GM21619 (cell line): ENCODE data around the gene TNKS1BP1.

ENCODE experiments used
- ATAC-seq: cut with Tn5 transposase; IDR thresholded peaks from one replicate; pipeline ENCODE4 v1.9.1; 2021; ENCODE audit not compliant: unreplicated experiment

Gene TNKS1BP1

DNA sequence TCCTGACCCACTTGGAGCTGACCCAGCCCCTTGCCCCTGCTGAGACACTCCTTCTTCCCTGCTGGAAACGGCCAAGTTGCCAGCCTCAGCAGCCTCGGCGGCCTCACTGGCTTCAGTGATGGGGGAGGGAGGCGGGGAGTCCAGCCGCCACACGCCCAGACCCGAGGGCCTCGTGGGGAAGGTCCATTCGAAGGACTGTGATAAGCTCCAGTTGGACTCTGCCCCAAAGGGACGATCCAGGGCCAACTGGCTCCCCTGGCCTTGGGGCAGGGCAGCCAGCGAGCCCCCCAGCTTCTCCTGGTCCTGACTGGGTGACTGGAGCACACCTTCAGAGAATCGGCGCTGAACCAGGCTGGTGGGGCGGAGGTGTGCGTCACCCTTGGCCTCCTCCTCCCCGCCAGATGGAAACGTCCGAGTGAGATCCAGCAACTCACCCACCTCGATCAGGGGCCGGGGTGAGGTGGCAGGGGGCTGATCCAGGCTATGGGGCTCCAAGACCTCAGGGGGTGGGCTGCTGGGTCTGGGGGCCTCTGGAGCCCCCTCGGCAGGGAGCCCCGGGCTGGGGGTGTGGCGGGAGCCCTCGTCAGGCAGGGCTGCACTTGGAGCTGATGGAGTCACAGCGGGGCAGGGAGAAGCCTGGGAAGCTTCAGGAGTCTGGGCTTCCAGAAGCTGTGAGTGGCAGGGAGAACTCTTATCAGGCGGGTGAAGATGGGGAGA, 11.5 kb downstream of the TNKS1BP1 start:
- ATAC-seq, result no peak

DNA sequence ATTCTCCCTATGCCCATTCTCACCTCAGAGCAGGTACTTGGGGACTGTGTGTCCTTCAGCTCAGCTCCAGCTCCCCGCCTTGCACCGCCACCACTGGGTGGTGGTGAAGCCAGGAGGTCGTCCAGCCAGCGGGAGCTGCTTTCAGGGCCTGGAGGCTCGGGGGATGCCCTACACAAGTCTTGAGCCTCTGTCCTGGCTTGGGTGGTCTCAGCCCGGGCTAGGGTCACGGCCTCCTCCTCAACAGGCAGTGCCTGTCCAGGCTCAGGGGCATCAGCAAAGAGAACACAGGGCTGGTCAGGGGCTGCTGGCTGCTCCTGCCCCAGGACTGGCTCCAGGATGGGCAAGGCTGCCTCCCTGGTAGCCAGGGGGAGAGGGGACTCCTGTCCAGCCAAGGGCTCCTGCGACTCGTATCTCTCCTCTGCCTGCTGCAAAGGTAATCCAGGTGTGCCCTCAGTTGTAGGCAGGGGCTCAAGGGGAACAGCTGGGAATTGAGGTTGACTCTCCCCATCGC, 12.2 kb downstream of the TNKS1BP1 start:
- ATAC-seq, result no peak

DNA sequence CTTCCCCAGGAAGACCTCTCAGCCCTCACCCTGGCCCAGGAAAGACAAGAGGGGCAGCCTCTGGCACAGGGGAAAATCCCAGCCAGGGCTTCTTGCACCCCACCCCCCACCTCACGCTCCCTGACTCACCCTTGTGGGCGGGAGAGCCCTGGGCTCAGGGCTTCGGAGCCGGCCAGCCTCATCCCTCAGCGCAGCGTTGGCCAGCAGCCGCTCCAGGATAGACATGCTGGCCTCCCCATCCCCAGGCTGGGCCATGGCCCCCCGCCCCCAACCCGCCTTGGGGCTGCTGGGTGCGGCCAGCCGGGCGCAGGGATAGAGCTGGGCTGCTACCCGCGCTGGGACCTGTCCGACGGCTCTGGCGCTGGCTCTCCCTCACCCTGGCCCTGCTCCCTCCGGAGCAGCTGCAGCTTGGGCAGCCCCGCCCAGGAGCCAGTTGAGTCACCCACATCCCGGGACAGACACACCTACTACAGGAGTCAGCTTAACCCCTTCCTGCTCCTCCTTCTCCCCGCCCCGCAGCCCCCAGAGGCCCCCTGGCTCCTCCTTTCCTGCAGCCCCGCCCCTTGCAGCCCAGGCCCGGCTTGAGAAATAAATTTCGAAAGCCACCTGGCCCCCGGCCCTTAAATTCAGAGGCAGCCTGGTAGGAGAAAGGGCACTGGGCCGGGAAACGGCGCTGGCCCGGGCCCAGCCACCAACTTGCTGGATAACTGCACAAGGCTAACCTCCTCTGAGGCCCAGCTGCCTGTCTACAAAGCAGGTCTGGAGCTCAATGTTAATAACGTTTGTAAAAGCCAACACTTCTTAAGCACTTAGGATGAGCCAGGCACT, 13.4 kb downstream of the TNKS1BP1 start:
- ATAC-seq, result peak; percentile 98

DNA sequence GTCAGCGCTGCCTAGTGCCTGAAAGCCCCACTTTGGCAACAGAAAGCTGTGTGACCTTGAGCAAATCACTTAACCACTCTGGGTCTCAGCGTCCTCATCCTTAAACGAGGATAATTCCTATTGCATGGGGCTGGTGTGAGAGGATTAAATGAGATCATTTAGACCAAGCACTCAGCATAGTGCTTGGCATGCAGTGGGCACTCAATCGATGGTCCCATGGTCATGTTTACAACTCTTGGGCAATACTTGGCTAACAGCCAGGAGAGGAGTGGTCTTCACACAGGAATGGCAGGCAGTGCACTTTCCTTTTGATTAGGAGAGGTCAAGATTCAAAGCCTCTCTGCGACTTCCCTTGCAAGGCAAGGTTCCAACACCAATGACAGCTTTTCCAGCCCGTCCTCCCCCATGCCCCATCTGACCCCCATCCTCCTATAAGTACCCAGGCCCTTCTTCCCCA, 14.1 kb downstream of the TNKS1BP1 start:
- ATAC-seq, result no peak

DNA sequence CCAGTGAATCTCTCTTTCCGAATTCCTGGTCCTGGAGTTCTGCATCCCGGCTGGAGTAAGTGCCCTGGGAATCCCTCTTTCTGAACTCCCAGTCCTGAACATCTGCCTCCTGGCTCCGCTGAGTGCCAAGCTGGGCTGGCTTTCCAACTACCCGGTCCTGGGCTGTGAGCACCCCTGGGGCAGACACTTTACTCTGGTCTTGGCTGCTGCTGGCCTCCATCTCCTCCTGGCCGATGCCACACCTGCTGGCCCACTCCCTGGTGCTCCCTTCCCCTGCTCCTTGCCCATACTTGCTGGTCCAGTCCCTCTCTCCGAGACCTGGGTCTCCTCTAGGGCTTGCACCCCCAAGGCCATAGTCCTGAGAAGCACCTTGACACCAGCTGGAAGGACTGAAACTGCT, 14.7 kb downstream of the TNKS1BP1 start:
- no peak for ATAC-seq

DNA sequence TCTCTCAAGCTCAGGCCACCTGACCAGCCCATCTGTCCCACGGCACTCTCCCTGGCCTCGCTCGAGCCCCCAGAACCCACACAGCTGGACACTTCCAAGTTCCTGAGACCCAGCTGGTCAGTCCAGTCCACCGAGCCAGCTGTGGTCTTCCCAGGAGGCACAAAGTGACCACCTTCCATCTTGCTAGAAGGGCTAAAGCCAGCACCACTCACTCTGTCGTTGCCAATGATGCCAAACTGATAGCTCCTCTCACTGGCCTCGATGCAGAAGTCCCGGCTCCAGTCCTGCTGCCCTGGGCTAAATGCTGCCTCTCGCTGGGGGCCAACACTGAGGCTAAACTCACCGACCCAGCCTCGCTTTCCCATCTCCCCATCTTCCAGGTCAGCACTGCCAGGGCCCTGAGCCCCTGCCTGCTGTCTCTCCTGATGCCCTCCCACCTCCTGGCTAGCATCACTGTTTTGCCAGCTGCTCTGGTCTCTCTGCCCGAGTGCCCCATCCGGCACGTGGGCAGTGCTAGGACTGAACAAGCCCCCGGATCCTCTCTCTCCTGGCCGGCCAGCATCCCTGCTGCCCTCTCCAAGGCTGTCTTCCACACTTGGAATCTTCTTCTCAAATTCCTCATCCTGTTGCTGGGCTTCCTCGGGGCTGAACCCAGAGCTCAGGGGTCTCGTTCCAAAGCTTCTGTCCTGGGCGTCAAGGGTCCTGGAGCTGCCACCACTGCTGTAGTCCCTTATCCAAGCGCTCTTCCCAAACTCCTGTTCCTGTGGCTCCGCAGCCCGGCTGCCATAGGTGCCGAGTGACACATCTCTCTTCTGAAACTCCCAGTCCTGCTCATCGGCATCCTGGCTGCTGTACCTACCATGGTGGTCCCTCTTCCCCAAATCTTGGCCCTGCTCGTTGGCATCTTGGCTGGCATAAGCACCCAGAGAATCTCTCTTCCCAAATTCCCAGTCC, 15.4 kb downstream of the TNKS1BP1 start:
- no peak for ATAC-seq

DNA sequence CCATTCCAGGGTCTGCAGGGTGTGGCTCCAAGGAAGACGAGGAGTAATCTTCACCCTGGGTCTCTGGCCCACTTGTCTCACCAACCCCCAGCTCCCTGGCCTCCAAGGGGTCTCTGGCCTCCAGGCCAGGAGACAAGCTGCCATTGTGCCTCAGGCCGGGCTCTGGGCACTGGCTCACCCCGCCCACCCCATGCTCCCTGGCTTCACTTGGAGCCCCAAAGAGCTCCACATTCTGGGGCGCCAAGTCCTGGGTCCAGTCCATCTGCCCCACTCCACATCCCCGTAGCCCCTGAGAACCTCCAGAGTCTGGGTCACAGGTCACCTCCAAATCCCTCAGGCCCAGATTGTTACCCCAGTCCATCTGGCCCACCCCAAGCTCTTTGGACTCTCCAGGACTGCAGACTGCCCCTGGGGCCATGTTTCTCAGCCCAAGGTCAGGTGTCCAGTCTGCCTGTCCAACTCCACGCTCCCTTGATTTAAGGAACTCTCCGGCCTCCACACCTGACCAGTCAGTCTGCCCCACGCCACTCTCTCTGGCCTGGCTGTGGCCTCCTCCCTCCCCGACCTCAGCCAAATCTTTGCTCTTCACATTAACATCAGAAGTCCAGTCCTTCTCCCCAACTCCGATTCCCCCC, 16.2 kb downstream of the TNKS1BP1 start:
- no peak for ATAC-seq

DNA sequence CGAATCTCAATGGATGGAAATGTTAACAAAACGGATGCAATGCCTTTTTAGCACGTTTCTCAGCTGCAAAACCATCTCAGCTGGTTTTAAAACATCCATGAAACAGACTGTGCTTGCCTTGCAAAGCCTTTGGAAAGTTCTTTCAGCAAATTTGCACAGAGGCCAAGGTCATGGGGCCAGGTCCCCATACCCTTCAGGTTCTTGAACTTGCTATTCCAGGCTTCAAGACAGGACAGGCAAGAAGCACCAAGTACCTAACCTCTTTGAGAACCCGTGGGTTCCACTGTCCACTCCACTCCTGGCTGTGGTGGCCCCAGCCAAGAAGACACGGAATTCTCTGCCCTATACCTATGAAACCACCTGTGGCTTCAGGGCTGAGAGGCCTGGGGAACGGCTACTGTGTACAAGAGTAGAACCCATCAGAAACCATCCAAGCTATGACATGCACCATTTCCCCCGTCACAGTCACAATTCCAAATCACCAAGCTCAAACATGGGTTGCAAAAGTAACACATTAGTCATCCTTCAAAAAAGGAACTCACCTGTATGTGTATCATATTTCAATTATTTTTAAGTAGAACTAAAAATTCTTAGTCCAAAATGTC, 17.0 kb downstream of the TNKS1BP1 start:
- no peak for ATAC-seq

DNA sequence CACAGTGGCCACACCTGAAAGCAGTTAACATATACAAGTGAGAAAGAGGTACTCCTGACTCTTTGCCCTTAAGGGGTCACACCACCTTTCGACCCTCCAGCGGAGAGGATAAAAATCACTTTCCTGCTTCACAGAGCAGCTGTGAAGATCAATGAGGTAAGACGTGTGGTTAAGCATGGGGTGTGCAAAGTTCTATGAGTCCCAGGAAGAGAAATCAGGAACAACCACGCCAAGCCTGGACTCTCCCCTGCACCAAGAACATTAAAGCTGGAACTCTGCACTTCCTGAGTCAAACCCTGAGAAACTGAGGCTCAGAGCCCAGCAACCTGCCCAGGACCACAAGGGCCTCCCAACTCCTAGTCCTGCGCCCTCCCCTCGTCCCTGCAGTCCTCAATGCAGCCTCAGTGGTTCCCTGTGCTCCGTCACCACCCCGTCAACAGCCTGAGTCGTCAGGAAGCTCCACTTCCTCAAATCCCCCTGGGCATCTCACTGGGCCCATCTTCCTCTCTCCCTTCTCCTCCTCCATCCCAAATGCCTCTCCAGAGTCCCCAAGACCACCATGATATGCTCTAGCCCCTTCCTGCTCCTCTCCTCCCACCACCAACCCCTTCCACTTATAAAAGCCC, 17.7 kb downstream of the TNKS1BP1 start:
- no peak for ATAC-seq

DNA sequence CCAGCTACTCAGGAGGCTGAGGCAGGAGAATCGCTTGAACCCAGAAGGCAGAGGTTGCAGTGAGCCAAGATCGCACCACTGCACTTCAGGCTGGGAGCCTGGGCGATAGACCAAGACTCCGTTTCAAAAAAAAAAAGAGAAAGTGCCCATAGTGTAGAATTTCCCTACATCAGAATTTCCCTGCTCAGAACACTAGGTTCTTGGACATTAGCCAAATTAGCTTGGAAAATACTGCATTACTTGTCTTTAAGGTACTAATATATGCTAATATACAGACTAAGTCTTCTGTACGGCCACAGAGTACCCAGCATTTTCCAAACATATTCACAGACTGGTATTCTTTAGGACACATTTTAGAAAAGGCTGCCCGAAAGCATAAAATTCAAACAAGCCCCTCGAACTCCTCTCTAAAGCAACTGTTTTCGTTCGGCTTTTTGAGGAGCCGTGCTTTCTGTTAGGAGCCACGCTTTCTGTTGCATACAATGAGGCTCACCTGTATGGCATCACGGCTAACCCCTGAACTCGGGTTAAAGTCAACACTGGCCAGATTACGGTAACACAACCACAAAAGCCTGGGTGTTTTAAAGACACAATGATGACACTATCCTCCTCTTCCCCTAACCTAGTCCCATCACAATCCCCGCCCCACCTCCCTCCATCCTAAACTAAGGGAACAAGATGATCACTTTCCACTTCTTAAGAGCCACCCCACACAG, 18.4 kb downstream of the TNKS1BP1 start:
- ATAC-seq, result no peak

DNA sequence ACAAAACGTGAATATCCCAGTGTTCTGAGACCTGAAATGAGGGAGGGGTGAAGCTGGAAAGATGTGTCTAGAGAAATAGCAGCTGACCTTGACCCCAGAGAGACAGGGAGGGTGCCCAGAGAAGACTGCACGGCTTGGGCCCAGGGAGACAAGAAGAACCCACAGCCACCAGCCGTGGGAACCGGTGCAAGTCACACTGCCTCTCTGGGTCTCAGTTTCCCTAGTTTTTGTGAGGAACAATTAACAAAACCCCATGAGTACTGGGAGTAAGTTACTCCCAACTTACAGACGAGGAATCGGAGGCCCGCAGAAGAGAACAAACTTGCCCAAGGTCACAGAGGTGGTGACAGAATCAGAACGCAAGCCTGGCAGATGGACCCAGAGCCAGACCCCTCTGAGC, 19.2 kb downstream of the TNKS1BP1 start:
- ATAC-seq, result no peak

DNA sequence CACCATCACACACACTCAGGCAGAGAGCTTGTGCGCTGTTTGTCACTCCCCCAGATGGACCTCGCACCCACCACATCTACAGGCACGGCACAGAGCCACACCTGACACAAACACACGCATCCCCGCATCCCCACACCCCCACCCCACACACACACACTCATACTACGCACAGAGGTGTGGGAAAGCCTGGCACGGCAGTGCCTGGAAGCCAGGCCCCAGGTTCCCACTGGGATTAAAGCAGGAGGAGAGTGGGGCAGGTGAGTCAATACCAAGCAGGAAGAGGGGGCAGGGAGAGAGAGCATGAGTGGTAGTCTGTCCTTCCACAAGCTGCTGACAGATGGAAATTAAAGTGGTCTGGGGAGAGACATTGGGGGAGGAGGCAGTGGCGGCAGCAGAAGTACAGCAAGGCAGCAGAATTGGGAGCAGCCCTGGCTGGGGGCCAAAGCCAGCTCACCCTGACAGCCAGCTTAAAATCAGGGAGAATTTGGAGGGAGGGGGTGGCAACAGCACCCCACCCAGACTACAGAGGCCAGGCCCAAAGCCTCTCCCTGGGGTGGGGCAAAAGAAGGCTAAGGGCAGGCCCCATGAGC, 20.7 kb downstream of the TNKS1BP1 start:
- ATAC-seq, result no peak

DNA sequence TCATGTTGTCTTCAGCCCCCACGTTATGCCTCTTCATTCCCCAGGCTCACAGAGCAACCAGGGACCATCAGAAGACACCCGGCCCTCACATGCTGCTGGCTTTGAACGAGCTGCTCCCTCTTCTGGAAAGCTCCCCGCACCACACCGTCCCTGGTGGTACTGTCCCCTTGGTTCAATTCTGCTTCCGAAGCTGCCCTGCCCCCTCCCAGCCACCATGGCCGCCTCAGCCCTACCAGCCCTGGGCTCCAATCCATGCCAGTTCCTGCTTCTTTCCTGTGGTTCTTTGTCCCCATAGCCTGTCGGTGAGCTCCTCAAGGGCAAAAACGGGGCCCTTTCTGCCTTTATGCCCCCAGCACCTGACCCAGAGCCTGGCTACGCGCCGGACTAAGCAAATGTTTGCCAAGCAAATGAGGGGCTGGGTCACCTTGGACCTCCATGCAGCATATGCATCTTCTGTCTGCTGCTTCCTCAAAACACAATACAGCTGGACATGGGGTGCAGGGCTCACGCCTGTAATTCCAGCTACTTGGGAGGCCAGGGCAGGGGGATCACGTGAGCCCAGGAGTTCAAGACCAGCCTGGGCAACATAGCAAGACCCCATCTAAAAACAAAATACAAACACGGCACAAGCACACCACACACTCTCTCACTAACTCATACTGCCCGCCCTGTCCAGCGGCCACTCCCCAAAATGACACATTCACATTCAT, 21.3 kb downstream of the TNKS1BP1 start:
- ATAC-seq, result no peak

DNA sequence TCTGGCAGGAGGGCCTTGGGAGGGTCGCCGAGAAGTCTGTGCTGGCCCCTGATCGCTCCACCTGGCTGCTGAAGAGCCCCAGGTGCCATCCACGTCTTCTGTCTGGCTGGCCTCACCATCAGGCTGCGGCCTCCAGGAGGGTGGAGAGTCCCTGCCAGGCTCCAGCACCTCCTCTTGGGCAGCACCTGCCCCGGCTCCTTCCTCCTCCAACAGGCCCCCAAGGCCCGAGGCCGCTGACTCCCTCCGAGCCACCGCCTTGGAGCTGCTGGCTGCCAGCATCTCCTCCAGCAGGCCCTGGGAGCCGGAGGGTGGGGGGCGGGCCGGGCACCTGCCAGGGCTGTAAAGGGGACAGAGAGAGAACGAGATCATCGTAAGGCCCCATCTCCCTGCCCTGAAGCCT, 22.3 kb downstream of the TNKS1BP1 start:
- no peak for ATAC-seq

DNA sequence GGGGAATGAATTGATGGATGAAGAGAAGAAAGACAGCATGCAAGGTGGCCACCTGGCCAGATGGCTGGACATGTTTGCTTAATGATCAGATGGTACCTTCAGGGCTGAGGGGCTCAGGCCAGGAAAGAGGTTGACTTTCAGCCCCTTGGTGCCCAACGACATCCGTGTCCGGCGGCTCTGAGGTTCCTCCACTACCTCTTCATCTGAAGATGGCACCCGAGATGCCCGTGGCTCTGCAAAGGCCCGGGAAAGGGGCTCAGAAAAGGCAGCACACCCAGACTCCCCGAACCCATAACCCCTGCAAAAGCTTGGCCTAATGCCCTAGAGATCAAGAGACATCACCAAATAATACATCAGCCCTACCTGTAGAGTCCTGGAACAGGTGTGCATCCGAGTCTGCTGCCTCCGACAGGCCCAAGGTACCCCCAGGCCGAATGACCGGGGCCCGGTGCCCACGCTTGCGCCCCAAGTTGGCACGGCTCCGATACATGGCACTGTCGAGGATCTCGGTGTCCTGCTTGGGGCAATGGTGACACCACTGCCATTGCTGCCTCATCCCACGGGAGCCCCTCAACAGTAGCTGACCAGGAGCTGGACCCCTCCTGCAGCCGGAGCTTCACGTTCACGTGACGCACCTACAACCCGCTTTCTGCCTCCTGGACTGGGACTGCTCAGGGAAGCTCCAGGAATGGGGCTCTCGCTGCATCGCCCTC, 22.9 kb downstream of the TNKS1BP1 start:
- ATAC-seq, result no peak

DNA sequence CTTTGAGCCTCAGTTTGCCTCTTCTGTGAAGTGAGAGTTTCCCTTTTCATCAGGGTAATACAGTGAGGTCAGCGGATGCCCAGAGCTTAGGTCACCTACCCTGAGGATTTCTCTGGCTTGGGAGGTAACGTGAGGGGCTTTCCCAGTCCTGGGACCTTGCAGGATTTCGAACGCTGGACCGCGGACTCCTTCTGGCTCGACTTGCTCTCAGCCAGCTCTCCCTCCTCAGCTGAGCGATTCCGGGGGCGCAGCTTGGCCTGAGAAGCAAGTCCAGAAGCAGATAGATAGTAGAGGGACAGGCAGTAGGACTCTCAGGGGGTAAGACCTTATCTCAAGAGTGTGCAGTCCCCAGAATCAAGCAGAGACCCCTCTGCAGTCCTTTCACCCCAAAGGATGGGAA, 24.0 kb downstream of the TNKS1BP1 start:
- ATAC-seq, result no peak

DNA sequence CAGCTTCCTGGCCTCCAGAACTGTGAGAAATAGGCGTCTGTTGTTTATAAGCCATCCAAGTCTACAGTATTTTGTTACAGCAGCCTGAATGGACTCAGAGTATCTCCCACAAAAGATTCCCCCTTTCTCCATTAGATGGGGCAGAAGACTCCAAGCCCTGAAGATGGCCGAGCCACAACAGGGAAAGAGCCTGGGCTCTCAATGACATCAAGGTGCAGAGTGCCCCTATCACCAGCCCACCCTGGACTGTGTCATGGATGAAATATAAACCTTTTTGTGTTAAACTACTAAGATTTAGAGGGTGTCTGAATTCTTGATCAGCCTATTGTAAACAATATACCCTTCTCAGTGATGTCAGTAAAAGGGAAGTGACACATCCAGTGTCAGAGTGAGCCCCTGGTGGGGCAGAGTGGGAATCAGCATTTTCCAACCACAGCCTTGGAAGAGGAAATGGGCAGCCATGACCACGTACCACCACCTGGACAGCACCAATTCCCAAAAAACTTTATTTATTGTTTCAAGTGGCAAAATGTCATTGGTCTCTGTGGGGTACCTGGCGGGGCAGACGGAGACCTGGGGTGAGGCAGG, 25.5 kb downstream of the TNKS1BP1 start:
- no peak for ATAC-seq
